Measurements from ENCODE around the gene PHF21B.

The PHF21B gene

DNA sequence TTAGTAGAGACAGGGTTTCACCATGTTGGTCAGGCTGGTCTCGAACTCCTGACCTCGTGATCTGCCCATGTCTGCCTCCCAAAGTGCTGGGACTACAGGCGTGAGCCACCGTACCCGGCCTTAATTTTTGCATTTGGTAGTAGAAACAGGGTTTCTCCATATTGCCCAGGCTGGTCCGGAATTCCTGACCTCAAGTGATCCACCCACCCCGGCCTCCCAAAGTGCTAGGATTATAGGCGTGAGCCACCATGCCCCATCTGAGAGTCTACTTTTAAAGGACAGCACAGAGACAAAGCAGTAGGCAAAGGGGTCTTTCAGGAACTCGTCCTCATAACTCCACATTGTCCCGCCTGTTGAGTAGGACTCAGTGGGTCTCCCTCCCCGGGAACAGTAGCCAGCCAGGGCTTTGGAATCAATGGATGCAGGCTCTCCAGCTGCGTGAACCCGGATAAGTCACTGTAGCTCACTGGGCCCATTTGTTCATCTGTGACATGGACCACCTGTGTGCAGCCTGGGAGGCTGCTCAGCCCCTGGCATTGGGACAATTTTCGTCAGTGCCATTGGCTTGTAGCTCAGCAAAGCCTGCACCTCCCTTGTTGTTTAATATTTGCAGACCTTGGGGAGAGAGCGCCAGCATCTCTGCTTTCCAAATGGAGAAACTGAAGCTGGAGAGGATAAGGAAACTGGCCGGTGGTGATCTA is 171.3 kb downstream of the PHF21B start:
- H3K4ac ChIP-seq (ENCODE audit: low read depth, low read length) = no peak overlapping the region
- no peaks in the 10 kb centered on the region for H3K79me2 ChIP-seq (ENCODE audit: control insufficient read depth, insufficient read depth, low read length)
- H3K27ac ChIP-seq (ENCODE audit: low read depth, low read length) = no peak overlapping the region
- no peaks in the 10 kb centered on the region for H3K79me1 ChIP-seq (ENCODE audit: low read length)
- H2AK5ac ChIP-seq (ENCODE audit: low read length) = no peak overlapping the region
- H3K4me3 ChIP-seq (ENCODE audit: low read length) = no peak overlapping the region
- H3K27me3 ChIP-seq (ENCODE audit: insufficient read depth, low read length, poor library complexity) = no peaks in the 10 kb centered on the region
- DNase-seq = no peak
- H3K4me2 ChIP-seq (ENCODE audit: low read length) = no peak overlapping the region
- H3K4me1 ChIP-seq (ENCODE audit: control insufficient read depth, low read depth, low read length) = peaks cover 2% of the 10 kb centered on the region
- no peak overlapping the region for H4K5ac ChIP-seq (ENCODE audit: low read length)
- no peak overlapping the region for H3K9ac ChIP-seq (ENCODE audit: low read length)
- H3K56ac ChIP-seq (ENCODE audit: low read length) = no peak overlapping the region
- no peak overlapping the region for H2BK15ac ChIP-seq (replicated peaks; ENCODE audit: low read depth)
- no peak overlapping the region for H3K18ac ChIP-seq (ENCODE audit: low read length)
- H2BK120ac ChIP-seq (ENCODE audit: low read depth, low read length) = no peak overlapping the region
- H2BK5ac ChIP-seq (ENCODE audit: low read length) = no peak overlapping the region
- H4K8ac ChIP-seq (ENCODE audit: low read depth, low read length) = no peak overlapping the region
- peaks cover 1% of the 10 kb centered on the region for H3K36me3 ChIP-seq (ENCODE audit: control insufficient read depth, insufficient read depth, low read length)
- WGBS (ENCODE audit: extremely low coverage, insufficient coverage, low lambda C conversion rate) = no CpG with 5 or more reads among the region's 16 CpGs
- no peak overlapping the region for H3K23ac ChIP-seq (ENCODE audit: low read length)

DNA sequence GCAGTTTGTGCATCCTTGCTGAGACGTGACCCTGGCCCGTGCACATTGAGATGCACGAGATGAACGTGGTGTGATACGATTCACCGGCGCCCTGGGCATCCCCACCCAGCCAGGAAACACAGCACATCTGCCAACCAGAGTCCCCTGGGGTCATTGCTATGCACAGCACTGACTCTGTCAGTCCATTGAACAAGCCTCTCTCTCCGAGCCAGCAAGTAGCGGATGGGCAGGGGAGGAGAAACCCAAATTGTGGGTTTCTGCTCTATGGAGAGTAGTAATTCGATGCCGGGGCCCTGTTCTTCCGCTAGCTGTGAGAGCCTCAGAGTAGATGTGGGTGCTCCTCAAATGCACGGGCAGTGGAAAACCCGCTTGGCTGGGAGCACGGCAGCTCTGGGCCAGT is 172.3 kb downstream of the PHF21B start:
- Histone ChIP-seq H3K9ac (ENCODE audit: low read length) (no peak overlapping the region), H2AK5ac (ENCODE audit: low read length) (no peak overlapping the region), H2BK5ac (ENCODE audit: low read length) (no peak overlapping the region), H3K4me2 (ENCODE audit: low read length) (no peak overlapping the region), H2BK15ac (replicated peaks; ENCODE audit: low read depth) (no peak overlapping the region), H3K4me3 (ENCODE audit: low read length) (no peak overlapping the region), H2BK120ac (ENCODE audit: low read depth, low read length) (no peak overlapping the region), H3K79me2 (ENCODE audit: control insufficient read depth, insufficient read depth, low read length) (no peaks in the 10 kb centered on the region), H3K36me3 (ENCODE audit: control insufficient read depth, insufficient read depth, low read length) (peaks cover 1% of the 10 kb centered on the region), H4K5ac (ENCODE audit: low read length) (no peak overlapping the region), H3K79me1 (ENCODE audit: low read length) (no peaks in the 10 kb centered on the region), H3K27ac (ENCODE audit: low read depth, low read length) (no peak overlapping the region), H3K4ac (ENCODE audit: low read depth, low read length) (no peak overlapping the region), H3K56ac (ENCODE audit: low read length) (no peak overlapping the region), H3K18ac (ENCODE audit: low read length) (no peak overlapping the region), H3K27me3 (ENCODE audit: insufficient read depth, low read length, poor library complexity) (no peaks in the 10 kb centered on the region), H3K4me1 (ENCODE audit: control insufficient read depth, low read depth, low read length) (peaks cover 2% of the 10 kb centered on the region), H4K8ac (ENCODE audit: low read depth, low read length) (no peak overlapping the region), H3K23ac (ENCODE audit: low read length) (no peak overlapping the region)
- no peak for DNase-seq
- no CpG with 5 or more reads among the region's 15 CpGs for WGBS (ENCODE audit: extremely low coverage, insufficient coverage, low lambda C conversion rate)

DNA sequence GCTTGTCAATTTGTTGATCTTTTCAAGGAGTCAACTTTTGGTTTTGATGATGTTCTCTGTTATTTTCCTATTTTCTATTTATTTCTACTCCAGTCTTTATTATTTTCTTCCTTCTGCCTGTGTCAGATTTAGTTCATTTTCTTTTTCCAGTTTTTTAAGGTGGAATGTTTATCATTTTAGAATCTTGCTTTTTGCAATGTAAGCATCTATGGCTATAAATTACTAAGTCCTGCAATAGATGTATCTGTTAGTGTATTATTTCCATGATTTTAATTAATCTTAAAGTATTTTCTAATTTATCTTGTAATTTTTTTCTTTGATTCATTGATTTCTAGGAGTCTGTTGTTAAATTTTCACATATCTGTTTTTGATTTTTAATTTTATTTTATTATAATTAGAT is 175.7 kb downstream of the PHF21B start:
- H3K79me1 ChIP-seq (ENCODE audit: low read length) = no peaks in the 10 kb centered on the region
- H3K9ac ChIP-seq (ENCODE audit: low read length) = no peak overlapping the region
- no peak overlapping the region for H4K5ac ChIP-seq (ENCODE audit: low read length)
- no peak overlapping the region for H4K8ac ChIP-seq (ENCODE audit: low read depth, low read length)
- no peak overlapping the region for H2BK15ac ChIP-seq (replicated peaks; ENCODE audit: low read depth)
- no peak overlapping the region for H2AK5ac ChIP-seq (ENCODE audit: low read length)
- peaks cover 2% of the 10 kb centered on the region for H3K4me1 ChIP-seq (ENCODE audit: control insufficient read depth, low read depth, low read length)
- H3K23ac ChIP-seq (ENCODE audit: low read length) = no peak overlapping the region
- DNase-seq = no peak
- H3K18ac ChIP-seq (ENCODE audit: low read length) = no peak overlapping the region
- no peak overlapping the region for H3K4me3 ChIP-seq (ENCODE audit: low read length)
- H3K27ac ChIP-seq (ENCODE audit: low read depth, low read length) = no peak overlapping the region
- peaks cover 2% of the 10 kb centered on the region for H3K36me3 ChIP-seq (ENCODE audit: control insufficient read depth, insufficient read depth, low read length)
- no peak overlapping the region for H2BK5ac ChIP-seq (ENCODE audit: low read length)
- no peak overlapping the region for H3K4ac ChIP-seq (ENCODE audit: low read depth, low read length)
- no peaks in the 10 kb centered on the region for H3K79me2 ChIP-seq (ENCODE audit: control insufficient read depth, insufficient read depth, low read length)
- no peak overlapping the region for H3K56ac ChIP-seq (ENCODE audit: low read length)
- no peaks in the 10 kb centered on the region for H3K27me3 ChIP-seq (ENCODE audit: insufficient read depth, low read length, poor library complexity)
- H2BK120ac ChIP-seq (ENCODE audit: low read depth, low read length) = no peak overlapping the region
- no peak overlapping the region for H3K4me2 ChIP-seq (ENCODE audit: low read length)

DNA sequence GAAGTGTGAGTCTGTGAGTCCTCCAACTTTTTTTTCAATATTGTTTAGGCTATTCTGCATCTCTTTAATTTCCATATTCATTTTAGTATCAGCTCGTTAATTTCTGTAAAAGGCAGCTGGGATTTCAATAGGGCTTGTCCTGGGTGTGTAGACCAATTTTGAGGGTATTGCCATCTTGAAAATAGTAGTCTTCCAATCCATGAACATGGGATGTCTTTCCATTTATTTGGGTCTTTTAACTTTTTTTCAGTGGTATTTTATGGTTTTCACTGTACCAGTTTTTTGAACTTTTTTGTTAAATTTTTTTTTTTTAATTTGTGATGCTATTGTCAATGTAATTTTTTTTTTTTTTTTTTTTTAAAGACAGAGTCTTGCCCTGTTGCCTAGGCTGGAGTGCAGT is 177.9 kb downstream of the PHF21B start:
- no peaks in the 10 kb centered on the region for H3K4me1 ChIP-seq (ENCODE audit: control insufficient read depth, low read depth, low read length)
- no peak overlapping the region for H3K4ac ChIP-seq (ENCODE audit: low read depth, low read length)
- no peak overlapping the region for H3K23ac ChIP-seq (ENCODE audit: low read length)
- no peak overlapping the region for H4K8ac ChIP-seq (ENCODE audit: low read depth, low read length)
- H4K5ac ChIP-seq (ENCODE audit: low read length) = no peak overlapping the region
- DNase-seq = no peak
- no peak overlapping the region for H3K18ac ChIP-seq (ENCODE audit: low read length)
- no peak overlapping the region for H2AK5ac ChIP-seq (ENCODE audit: low read length)
- no peak overlapping the region for H3K4me2 ChIP-seq (ENCODE audit: low read length)
- no CpG with 5 or more reads among the region's 1 CpG for WGBS (ENCODE audit: extremely low coverage, insufficient coverage, low lambda C conversion rate)
- H3K9ac ChIP-seq (ENCODE audit: low read length) = no peak overlapping the region
- H3K4me3 ChIP-seq (ENCODE audit: low read length) = no peak overlapping the region
- H3K27ac ChIP-seq (ENCODE audit: low read depth, low read length) = no peak overlapping the region
- H3K79me2 ChIP-seq (ENCODE audit: control insufficient read depth, insufficient read depth, low read length) = no peaks in the 10 kb centered on the region
- H3K36me3 ChIP-seq (ENCODE audit: control insufficient read depth, insufficient read depth, low read length) = peaks cover 2% of the 10 kb centered on the region
- H2BK15ac ChIP-seq (replicated peaks; ENCODE audit: low read depth) = no peak overlapping the region
- no peaks in the 10 kb centered on the region for H3K27me3 ChIP-seq (ENCODE audit: insufficient read depth, low read length, poor library complexity)
- H2BK120ac ChIP-seq (ENCODE audit: low read depth, low read length) = no peak overlapping the region
- no peak overlapping the region for H3K56ac ChIP-seq (ENCODE audit: low read length)
- no peak overlapping the region for H2BK5ac ChIP-seq (ENCODE audit: low read length)
- H3K79me1 ChIP-seq (ENCODE audit: low read length) = no peaks in the 10 kb centered on the region
